Upper lobe of right lung (tissue), 1 donor: ENCODE results near the gene SGPP1. TPM values are rescaled to one million over a fixed set of nuclear protein-coding genes. Genes with fewer than 3 reads are reported as not detected.

Source experiments
- ATAC-seq: fragments of 200-7000 bp; cut with Tn5 transposase; one replicate; pipeline ENCODE4 v1.9.1; 2020; ENCODE audit warnings: mild to moderate bottlenecking, moderate library complexity
- DNase-seq: peaks from one replicate; pipeline ENCODE4 v3.0.0-alpha.2; 2020
- H3K27ac ChIP-seq: fragments of 200-600 bp; one replicate; pipeline ENCODE4 v1.8.0; 2022
- H3K27me3 ChIP-seq: fragments of 200-600 bp; one replicate; pipeline ENCODE4 v1.8.0; 2022; ENCODE audit warnings: mild to moderate bottlenecking
- H3K36me3 ChIP-seq: fragments of 200-600 bp; one replicate; pipeline ENCODE4 v1.8.0; 2022
- H3K4me1 ChIP-seq: fragments of 200-600 bp; one replicate; pipeline ENCODE4 v1.8.0; 2022
- H3K4me3 ChIP-seq: fragments of 200-600 bp; one replicate; pipeline ENCODE4 v1.8.0; 2022; ENCODE audit warnings: mild to moderate bottlenecking
- H3K9me3 ChIP-seq: fragments of 200-600 bp; one replicate; pipeline ENCODE4 v1.8.0; 2022
- CTCF ChIP-seq: fragments of 200-600 bp; IDR thresholded peaks from one replicate; pipeline ENCODE4 v1.8.0; 2022; ENCODE audit warnings: antibody characterized with exemption
- intact Hi-C: fragments of 100-400 bp; cut with DNase I; formaldehyde crosslinking; loops from one replicate; pipeline ENCODE4 v1.11.0; 2022
- total RNA-seq: library from RNA; stranded (reverse); fragmentation: NEBNext Ultra II Directional; extraction: Animal tissue kit (Norgen Biotek cat#: 25700); gene quantifications from one replicate; pipeline ENCODE4 v1.2.1, GENCODE V29; 2021
- donor health status: DM: no; HTN: yes; CAD: no; lungs with severe emphysema.

SGPP1 gene
- total RNA-seq, 1 donor from 2014 or later, result 22.3 TPM

DNA sequence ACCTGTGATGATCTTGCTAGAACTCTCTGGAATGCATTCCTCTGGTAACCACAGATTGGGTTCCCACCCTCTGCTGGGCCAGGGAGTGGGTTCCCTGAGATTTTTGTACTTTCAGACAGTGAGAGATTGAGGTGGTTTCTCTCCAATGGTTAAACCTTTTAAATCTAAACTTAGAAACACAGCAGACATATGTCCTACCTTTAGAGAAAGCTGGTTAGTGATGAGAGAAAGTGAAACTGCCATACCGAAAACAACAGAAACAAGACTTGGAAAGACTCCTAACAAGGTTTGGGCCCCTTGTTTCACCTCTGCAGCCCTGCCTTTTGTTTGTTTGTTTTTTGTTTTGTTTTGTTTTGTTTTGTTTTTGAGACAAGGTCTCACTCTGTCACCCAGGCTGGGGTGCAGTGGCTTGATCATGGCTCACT is 9.7 kb upstream of the SGPP1 start:
- DNase-seq, result no peak
- Histone ChIP-seq H3K4me3 (no peak overlapping the region), H3K9me3 (no peaks in the 10 kb centered on the region), H3K27ac (no peak overlapping the region), H3K27me3 (no peaks in the 10 kb centered on the region), H3K36me3 (no peaks in the 10 kb centered on the region), H3K4me1 (no peaks in the 10 kb centered on the region)
- no peak for TF ChIP-seq CTCF
- ATAC-seq, result no peak
- intact Hi-C loops, result no loop called here

GRCh38 chr14:63735720-63736119 is 7.9 kb upstream of the SGPP1 start:
- intact Hi-C loops, result no loop called here
- H3K9me3 ChIP-seq, result no peaks in the 10 kb centered on the region
- H3K27me3 ChIP-seq, result no peaks in the 10 kb centered on the region
- DNase-seq, result no peak
- H3K4me3 ChIP-seq, result no peak overlapping the region
- no peak for ATAC-seq
- no peaks in the 10 kb centered on the region for H3K4me1 ChIP-seq
- no peaks in the 10 kb centered on the region for H3K36me3 ChIP-seq
- no peak for TF ChIP-seq CTCF
- H3K27ac ChIP-seq, result no peak overlapping the region

GRCh38 chr14:63730659-63731058 is 2.8 kb upstream of the SGPP1 start:
- TF ChIP-seq CTCF, result no peak
- DNase-seq, result no peak
- Histone ChIP-seq H3K36me3 (no peaks in the 10 kb centered on the region), H3K9me3 (no peaks in the 10 kb centered on the region), H3K4me1 (peaks cover 3% of the 10 kb centered on the region), H3K4me3 (no peak overlapping the region), H3K27me3 (no peaks in the 10 kb centered on the region), H3K27ac (no peak overlapping the region)
- no peak for ATAC-seq
- intact Hi-C loops, result no loop called here

GRCh38 chr14:63727231-63727735 is 582 bp downstream of the SGPP1 start:
- Histone ChIP-seq H3K27ac (peak overlapping the region; percentile 89), H3K4me1 (peaks cover 10% of the 10 kb centered on the region), H3K36me3 (no peaks in the 10 kb centered on the region), H3K9me3 (no peaks in the 10 kb centered on the region), H3K27me3 (no peaks in the 10 kb centered on the region), H3K4me3 (peak overlapping the region; percentile 96)
- TF ChIP-seq CTCF, result no peak
- ATAC-seq (peak; percentile 81), DNase-seq (peak; percentile 77)
- intact Hi-C loops, result no loop called here

DNA sequence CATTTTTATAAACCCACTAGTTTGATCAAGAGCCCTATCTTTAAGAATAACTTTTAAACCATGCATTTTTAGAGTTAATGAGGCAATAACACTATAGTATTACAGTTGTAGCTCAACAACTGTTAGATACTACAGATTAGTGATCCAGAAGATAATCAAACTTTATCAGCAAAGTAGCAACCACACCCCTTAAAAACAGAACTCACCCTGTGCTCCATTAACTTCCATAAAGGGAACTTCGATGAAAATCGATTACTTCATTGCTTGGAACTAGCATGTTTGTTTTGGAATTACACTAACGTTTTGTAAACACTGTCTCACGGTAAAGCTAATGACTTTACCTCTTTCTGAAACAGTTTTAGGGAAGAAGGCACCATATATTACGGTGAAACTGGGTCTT is 1.4 kb downstream of the SGPP1 start:
- no peaks in the 10 kb centered on the region for H3K27me3 ChIP-seq
- no peak overlapping the region for H3K27ac ChIP-seq
- TF ChIP-seq CTCF, result no peak
- peak overlapping the region; percentile 96 for H3K4me3 ChIP-seq
- intact Hi-C loops, result no loop called here
- ATAC-seq (no peak), DNase-seq (no peak)
- H3K4me1 ChIP-seq, result peaks cover 10% of the 10 kb centered on the region
- no peaks in the 10 kb centered on the region for H3K36me3 ChIP-seq
- no peaks in the 10 kb centered on the region for H3K9me3 ChIP-seq

GRCh38 chr14:63725786-63726460 is 1.9 kb downstream of the SGPP1 start:
- Histone ChIP-seq H3K9me3 (no peaks in the 10 kb centered on the region), H3K4me1 (peaks cover 10% of the 10 kb centered on the region), H3K27me3 (no peaks in the 10 kb centered on the region), H3K36me3 (no peaks in the 10 kb centered on the region), H3K4me3 (peak overlapping the region; percentile 96), H3K27ac (no peak overlapping the region)
- no peak for ATAC-seq
- DNase-seq, result no peak
- TF ChIP-seq CTCF, result no peak
- intact Hi-C loops, result no loop called here
